Thoracic aorta (tissue), 2 donors: ENCODE measurements around the gene HRCT1. TPM values are rescaled to one million over a fixed set of nuclear protein-coding genes. Genes with fewer than 3 reads are reported as not detected.
"Not testable (repeated sequence)": the region's sequence is repeated elsewhere in the genome, so short reads cannot be mapped to it uniquely, and the experiment has no call there.

Experiments
- ATAC-seq: fragments of 150-250 bp; one replicate; pipeline ENCODE4 v1.8.0; 2017; ENCODE audit warnings: low read depth; ENCODE audit not compliant: insufficient number of reproducible peaks, low FRiP score
- DNase-seq: peaks from one replicate; pipeline ENCODE4 v3.0.0-alpha.2; 2020; ENCODE audit warnings: low spot score
- H3K27ac ChIP-seq, 2 donors: fragments of 200-600 bp; sonication (generic); 1 replicate in 1 of 2; 2 replicates in 1 of 2; pipeline ENCODE4 v1.5.1; 2016; ENCODE audit warnings: mild to moderate bottlenecking in 2 of 2, moderate library complexity in 2 of 2
- H3K27me3 ChIP-seq: fragments of 200-600 bp; sonication (generic); replicated peaks from 2 replicates; pipeline ENCODE4 v1.6.0; 2016; ENCODE audit warnings: mild to moderate bottlenecking; ENCODE audit not compliant: insufficient read depth
- H3K36me3 ChIP-seq: fragments of 200-600 bp; sonication (generic); one replicate; pipeline ENCODE4 v1.5.1; 2016
- H3K4me1 ChIP-seq, 2 donors: fragments of 200-600 bp; sonication (generic); 1 replicate in 1 of 2; 2 replicates in 1 of 2; pipeline versions ENCODE4 v1.5.1 to v1.6.0; 2016; ENCODE audit warnings: low read depth in 2 of 2, mild to moderate bottlenecking in 1 of 2; ENCODE audit not compliant: control insufficient read depth in 1 of 2
- H3K4me3 ChIP-seq: fragments of 200-600 bp; sonication (generic); 2 replicates; pipeline ENCODE4 v1.5.1; 2016; ENCODE audit warnings: mild to moderate bottlenecking
- H3K9me3 ChIP-seq: fragments of 200-600 bp; sonication (generic); 2 replicates; pipeline ENCODE4 v1.5.1; 2016
- CTCF ChIP-seq: fragments of 200-600 bp; sonication (generic); IDR thresholded peaks from one replicate; pipeline ENCODE4 v1.5.1; 2019; ENCODE audit warnings: antibody characterized with exemption
- total RNA-seq, 2 donors: library from RNA; depleted of rRNA; stranded (reverse); fragments of >200 nt; gene quantifications; one replicate each; pipeline versions ENCODE4 v1.1.0 to v1.2.3, GENCODE V29; 2016

HRCT1 gene
- total RNA-seq, 2 donors from 2014 or later, result 20.4 to 23.6 TPM

DNA sequence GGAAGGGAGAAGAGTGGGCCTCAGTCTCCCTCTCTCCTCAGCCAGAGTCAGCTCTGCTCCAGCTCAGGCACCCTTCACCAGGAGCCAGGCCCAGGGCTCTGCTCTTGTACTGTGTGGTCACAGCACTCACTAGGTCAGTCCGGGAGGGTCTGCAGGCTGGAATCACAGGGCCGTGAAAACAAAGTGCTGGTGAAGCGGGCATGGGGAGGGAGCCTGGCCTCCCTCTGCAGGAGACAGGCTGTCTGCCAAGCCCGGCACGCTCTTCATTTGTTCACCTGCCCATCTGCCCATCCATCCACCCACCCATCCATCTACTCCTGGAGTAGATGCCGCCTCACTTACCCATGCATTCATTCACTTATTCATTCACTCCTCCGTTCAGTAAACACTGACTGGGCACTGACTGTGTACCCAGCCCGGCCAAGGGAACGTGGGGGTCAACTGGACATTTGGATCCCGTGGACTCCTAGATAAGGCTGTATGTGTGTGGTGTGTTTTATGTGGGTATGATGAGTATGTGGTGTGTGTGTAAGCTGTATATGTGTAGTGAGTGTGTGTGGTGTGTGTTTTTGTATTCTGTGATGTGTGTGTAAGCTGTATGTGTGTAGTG is 6.9 kb downstream of the HRCT1 start:
- Histone ChIP-seq H3K9me3 (no peaks in the 10 kb centered on the region), H3K4me3 (no peak overlapping the region), H3K27ac (peak overlapping the region; percentile 43 to 58), H3K27me3 (no peaks in the 10 kb centered on the region), H3K4me1 (peaks cover 38 to 78% of the 10 kb centered on the region in 2 donors), H3K36me3 (no peaks in the 10 kb centered on the region)
- TF ChIP-seq CTCF, result no peak
- DNase-seq (no peak), ATAC-seq (no peak)

GRCh38 chr9:35913429-35913828 is 7.4 kb downstream of the HRCT1 start:
- H3K36me3 ChIP-seq, H3K9me3 ChIP-seq, H3K27ac ChIP-seq, DNase-seq, H3K27me3 ChIP-seq, ATAC-seq, H3K4me3 ChIP-seq: not testable (repeated sequence)
- H3K4me1 ChIP-seq, result peaks cover 33 to 77% of the 10 kb centered on the region in 2 donors

- Histone ChIP-seq H3K4me1 (peaks cover 23 to 73% of the 10 kb centered on the region in 2 donors), H3K36me3 (no peaks in the 10 kb centered on the region), H3K27me3 (no peaks in the 10 kb centered on the region), H3K4me3 (no peak overlapping the region), H3K9me3 (no peaks in the 10 kb centered on the region), H3K27ac (peak overlapping the region; percentile 25 to 57)
- TF ChIP-seq CTCF, result no peak
- DNase-seq, result no peak
- no peak for ATAC-seq
Measured at GRCh38 chr9:35914301-35914807, 8.4 kb downstream of the HRCT1 start.

GRCh38 chr9:35915681-35916294 is 9.8 kb downstream of the HRCT1 start:
- H3K27me3 ChIP-seq, result no peaks in the 10 kb centered on the region
- H3K36me3 ChIP-seq, result no peaks in the 10 kb centered on the region
- peak overlapping the region in 1 of 2 donors; percentile 57 for H3K27ac ChIP-seq
- H3K4me3 ChIP-seq, result no peak overlapping the region
- no peaks in the 10 kb centered on the region for H3K9me3 ChIP-seq
- peaks cover 9 to 59% of the 10 kb centered on the region in 2 donors for H3K4me1 ChIP-seq
- ATAC-seq (no peak), DNase-seq (no peak)
- no peak for TF ChIP-seq CTCF

DNA sequence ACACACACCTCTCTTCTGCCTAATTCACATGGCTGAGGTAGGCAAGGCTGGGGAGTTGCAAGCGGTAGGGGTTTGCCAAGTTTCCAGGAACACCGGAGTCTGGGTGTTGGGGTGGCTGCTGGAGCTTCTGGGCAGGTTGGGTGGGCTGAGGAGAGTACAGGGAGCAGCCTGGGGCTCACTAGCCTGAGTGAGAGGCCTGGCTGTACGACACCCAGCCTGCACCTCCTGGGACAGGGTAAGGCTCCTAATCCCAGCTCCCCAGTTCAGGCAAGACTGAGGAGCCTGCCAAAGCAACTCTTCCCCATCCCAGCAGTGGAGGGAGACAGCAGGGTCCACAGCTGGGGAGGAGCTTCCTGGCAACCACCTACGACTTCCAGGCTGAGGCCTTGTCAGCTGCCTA is 11.3 kb downstream of the HRCT1 start:
- H3K4me3 ChIP-seq, result no peak overlapping the region
- ATAC-seq (no peak), DNase-seq (no peak)
- no peak overlapping the region for H3K27ac ChIP-seq
- no peaks in the 10 kb centered on the region for H3K27me3 ChIP-seq
- no peak for TF ChIP-seq CTCF
- H3K4me1 ChIP-seq, result peaks cover 0 to 46% of the 10 kb centered on the region in 2 donors
- no peaks in the 10 kb centered on the region for H3K9me3 ChIP-seq
- H3K36me3 ChIP-seq, result no peaks in the 10 kb centered on the region
